ENCODE results near the gene TBC1D14.

TBC1D14 gene

DNA sequence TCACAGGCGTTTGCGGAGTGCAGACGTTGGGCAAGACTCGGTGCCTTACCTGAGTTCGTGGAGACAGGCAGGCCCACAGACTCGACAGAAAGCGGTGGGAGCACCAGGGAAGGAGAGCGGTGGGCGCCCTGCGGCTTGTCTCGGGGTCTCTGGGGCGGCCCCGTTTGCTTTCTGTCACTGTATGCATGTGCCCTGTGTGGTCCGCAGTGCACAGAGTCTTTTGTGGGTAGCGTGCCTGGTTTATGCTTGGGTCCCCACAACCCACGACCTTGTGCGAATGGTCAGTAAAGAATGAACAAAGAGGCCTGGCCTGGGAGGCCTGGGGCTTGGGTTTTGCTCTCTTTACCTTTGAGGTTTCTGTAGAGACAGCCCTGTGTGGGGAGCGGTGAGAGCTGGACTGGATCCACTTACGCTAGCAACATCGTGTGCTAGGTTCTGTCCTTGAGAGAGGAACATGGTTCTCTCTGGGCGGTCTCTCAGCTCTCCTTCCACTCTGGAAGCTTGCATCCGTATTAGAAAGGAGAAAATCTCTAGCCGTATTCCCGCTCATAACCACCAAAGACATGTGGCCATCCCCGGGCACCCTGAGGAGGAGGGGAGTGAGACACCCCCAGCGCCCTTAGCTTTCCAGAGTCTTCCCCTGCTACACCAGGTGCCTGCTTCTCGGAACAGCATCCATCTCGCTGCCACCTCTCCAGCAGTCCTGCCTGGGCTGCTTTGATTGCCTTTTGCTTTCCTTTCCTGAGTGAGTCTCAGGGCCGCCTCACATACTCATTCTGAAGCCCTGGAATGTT is 134.7 kb downstream of the TBC1D14 start:
- no peak for DNase-seq (ENCODE audit: low spot score)

DNA sequence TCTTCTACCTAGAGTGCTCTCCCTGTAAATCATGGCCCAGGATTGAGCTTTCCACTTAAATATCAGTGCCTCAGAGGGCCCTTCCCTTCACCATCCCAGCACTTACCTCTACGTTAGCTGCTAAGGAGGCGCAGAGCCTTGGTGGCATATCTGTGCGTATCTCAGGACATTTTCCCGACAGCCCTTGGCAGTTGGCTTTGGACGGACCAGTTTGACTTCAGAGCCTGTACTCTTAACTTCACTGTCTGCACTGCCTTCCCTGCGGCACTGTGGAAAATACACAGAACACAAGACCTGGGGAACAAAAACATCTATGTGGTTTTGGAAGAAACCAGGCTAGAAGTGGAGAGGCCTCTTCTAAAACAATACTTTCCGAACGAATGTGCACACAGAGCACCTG is 135.9 kb downstream of the TBC1D14 start:
- DNase-seq (ENCODE audit: low spot score), result no peak

DNA sequence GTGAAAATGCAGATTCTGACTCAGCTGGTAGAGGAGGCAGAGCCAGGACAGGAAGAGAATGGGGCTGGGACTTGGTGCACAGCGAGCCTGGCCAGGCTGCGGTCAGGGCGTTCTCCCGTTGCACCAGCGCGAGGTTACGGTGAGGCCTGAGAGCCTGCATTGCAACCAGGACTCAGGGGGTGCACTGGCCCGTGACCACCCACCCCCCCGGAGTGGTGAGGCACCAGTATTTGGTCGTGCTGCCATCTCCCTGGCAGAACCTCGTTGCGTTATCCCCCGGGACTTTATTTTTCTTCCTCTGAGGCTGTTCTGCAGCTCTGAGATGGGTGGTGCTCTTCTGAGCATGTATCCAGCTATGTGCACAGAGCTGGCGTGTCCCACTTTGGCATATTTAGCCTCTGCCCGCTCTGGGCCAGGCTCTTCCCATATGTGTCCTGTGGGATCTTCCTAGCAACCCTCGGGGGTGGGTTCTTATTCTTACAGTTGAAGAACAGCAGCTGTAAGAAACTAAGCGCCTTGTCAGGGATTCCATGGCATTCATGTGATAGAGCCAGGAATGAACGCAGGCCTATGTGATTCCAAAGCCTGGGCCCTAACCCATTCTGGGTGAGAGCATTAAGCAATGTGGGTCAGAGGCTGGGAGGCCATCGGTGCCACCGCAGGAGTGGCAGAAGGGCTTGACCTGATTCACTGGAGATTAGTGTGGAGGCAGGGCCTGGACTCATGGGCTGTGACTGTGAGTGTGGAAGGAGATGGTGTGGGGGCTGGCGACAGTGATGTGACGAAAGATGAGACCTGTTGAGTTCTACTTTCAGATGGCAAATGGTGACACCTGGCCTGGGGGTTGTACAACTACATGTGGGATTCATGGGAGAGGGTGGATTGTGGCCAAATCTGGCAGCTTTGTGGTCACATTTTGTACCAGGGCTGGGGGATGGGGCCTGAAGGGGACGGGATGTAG is 136.6 kb downstream of the TBC1D14 start:
- no peak for DNase-seq (ENCODE audit: low spot score)

DNA sequence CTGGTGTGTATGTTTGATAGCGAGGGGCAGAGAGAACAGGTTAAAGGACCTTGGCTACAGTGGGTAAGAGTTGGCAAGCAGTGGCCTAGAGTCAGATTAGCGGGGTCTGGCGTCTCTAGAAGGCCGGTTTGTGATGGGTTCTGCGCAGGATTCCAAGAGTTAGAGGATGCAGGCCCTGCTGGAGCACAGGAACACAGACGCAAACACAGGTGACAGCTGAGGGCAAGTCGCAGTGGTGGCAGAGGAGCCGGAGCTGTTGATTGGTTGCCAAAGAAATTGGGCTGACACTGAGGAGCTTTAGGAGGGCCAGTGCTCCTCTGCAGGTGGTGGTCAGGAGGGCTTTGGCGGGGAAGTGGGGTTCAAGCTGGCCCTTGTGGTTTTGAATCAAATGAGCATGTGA is 137.3 kb downstream of the TBC1D14 start:
- no peak for DNase-seq (ENCODE audit: low spot score)

DNA sequence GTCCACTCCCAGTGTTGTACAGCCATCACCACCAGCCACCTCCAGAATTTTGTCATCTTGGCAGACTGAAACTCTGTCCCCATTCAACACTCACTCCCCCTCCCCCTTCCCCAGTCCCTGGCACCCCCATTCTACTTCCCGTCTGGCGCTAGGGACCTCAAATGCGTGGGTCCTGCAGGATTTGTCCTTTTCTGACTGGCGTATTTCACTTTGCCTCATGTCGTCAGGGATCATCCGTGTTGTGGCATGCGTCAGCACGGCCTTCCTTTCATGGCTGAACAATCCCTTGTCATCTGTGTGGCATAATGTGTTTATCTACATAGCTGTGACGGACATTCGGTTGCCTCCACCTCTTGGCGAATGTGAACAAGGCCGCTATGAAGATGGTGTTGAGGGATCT is 139.0 kb downstream of the TBC1D14 start:
- no peak for DNase-seq (ENCODE audit: low spot score)

DNA sequence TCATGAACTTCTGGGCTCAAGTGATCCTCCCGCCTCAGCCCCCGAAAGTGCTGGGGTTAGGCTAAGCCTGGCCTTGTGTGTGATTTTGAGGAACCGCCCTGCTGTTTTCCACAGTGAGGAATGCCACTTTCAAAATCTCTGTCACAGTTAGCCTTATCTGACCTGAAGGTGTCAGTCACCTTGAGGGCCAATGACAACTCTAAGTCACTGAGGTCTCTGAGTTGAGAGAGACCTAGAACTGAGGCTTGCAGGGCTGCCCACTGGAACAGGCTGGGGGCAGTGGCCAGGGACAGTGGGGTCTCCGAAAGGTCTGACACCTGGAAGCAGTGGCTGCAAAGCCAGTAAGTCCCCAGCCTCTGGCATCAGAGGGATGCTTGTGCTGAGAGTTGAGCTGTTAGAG is 139.7 kb downstream of the TBC1D14 start:
- DNase-seq (ENCODE audit: low spot score), result no peak

DNA sequence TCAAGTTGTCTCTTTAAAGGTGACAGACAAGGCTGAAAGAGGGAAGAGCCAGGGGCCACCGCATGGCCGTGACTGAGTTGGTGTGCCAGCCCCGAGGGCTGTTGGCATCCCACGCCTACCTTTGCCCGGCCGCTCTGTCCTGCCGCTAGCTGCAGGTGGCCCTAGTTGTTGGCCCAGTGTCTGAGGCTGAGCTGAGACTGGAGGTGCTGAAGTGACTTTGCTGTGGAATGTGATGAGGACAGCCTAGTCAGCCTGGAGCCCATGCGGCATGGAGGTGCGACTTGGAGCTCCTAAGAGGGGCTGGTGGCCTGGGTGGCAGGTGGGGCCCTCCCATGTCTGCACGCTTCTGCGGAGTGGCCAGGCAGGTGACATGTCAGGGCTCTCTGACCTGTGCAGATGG is 140.1 kb downstream of the TBC1D14 start:
- DNase-seq (ENCODE audit: low spot score), result no peak

DNA sequence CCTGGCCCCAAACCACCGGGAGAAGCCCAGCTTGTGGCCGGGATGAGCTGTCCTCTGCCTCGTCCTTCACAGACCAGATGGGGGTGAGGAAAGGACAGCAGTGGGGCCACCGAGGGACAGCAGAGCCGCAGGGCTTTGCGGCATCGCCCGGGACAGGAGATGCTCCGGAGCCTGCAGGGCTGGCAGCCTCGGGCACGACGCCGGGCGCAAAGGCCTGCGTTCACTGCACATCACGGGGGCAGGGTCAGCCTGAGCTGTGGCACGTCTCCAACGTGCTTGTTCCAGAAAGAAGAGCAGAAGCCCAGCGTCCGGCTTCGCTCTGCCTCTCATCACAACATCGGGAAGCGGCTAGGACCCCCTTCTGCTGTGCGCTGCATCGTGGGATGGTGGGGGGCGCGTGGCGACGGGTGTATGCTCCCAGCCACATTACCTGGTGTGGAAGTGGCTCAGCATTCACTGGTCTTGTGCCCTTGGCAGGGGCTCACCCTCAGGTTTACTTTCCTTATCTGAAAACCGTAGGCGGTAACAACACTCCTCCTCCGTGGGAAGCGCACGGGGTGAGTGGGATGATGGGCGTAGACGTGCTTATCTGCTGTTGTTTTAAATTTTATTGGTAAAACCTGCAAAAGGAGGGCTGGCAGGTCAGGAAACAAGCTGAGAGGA is 141.0 kb downstream of the TBC1D14 start:
- no peak for DNase-seq (ENCODE audit: low spot score)

DNA sequence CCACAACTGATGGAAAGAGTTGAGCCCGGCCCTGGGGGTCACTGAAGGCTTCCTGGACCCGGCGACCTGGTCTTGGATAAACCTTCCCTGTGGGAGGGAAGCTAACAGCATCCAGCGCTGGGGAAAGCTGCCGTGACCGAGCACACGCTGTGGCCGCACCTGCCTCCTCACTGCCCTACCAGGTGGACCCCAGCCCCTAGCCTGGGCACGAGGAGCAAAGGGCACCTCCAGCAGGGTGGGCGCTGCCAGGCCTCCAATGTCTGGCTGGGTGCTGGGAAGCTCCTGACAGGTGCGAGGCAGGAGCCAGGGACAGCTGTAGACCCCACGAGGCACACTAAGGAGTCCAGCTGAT is 141.5 kb downstream of the TBC1D14 start:
- DNase-seq (ENCODE audit: low spot score), result no peak

DNA sequence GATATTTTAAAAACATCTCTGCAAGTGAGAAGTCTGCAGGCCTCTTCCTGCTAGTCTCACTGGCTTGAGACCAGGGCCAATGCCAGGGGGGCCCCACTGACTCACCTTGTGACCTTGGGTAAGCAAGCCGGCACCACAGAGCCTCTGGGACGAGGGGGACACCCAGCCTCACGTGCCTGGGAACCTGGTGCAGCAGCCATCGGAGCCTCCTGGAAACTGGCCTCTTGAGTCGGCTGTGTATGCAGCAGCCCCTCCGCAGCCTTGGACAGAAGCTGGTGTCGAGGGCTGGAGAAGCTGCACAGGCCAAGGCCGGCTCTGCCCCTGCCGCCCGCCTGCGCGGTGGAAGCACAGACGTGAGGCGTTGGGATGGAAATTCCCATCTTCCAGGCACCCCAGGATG is 142.3 kb downstream of the TBC1D14 start:
- DNase-seq (ENCODE audit: low spot score), result no peak

DNA sequence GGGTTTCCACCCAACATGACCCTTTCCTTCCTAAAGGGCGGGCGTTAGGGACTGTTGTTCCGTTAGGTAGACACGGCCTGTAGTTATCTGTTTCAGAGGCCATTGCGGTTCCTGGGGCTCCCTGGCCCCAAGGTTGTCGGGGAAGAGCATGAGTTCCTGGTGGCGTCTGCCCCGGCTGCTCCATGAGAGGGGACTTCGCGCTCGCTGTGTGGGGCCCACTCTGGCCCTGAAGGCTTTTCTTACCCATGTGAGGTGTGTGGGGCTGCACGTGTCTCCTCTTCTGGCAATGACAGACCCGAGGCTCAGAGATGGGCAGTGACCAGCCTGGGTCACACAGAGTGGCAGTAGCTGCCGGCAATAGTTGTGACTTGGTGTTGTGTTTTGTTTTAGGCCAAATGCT is 142.7 kb downstream of the TBC1D14 start:
- DNase-seq (ENCODE audit: low spot score), result no peak

DNA sequence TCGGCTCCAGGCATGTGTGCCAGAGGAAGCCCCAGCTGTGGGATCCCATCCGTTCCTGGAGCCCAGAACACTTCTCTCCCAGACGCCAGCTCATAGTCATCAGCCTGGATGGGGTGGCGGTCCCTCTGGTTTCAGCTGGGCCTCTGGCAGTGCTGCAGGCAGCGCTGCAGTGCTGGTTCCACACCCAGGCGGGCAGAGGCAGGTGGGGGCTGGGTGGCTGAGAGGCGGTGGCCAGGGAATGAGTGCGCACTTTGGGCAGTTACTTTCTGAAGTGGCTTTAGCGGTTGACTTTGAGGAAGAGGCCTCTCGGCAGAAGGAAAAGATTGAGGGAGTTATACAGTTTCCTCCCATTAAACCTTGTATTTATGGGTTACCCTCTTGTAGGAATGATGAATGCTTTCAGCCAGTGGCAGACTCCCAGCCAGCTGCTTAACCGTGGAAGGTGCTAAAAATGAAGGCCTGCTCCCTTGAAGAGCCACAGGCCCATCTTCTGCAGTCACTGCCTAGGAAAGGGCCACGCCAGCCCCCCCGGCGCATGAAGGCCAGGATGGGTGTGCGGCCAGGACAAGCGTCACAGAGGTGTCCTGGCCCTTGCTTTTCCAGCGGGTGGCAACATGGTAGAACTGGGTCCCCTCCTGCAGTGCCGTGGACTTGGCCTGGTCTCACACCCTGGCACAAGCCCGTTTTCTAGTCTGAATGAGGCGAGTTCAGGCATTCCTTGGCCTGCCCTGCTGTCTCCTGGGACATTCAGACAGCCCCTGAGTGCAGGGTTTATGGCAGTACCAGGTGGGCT is 143.5 kb downstream of the TBC1D14 start:
- no peak for DNase-seq (ENCODE audit: low spot score)

DNA sequence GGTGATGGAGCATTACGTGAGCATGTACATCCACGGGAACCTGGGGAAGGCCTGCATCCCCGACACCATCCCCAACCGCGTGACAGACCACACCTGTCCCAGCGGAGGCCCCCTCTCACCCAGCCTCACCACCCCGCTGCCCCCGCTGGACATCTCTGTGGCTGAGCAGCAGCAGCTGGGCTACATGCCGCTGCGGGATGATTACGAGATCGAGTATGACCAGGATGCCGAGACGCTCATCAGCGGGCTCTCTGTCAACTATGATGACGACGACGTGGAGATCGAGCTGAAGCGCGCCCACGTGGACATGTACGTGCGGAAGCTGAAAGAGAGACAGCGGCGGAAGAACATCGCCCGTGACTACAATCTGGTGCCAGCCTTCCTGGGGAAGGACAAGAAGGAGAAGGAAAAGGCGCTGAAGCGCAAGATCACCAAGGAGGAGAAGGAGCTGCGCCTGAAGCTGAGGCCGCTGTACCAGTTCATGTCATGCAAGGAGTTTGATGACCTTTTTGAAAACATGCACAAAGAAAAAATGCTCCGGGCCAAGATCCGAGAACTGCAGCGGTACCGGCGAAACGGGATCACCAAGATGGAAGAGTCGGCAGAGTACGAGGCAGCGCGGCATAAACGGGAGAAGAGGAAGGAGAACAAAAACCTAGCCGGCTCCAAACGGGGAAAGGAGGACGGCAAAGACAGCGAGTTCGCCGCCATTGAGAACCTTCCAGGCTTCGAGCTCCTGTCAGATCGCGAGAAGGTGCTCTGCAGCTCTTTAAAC is 144.7 kb downstream of the TBC1D14 start:
- DNase-seq (ENCODE audit: low spot score), result no peak

DNA sequence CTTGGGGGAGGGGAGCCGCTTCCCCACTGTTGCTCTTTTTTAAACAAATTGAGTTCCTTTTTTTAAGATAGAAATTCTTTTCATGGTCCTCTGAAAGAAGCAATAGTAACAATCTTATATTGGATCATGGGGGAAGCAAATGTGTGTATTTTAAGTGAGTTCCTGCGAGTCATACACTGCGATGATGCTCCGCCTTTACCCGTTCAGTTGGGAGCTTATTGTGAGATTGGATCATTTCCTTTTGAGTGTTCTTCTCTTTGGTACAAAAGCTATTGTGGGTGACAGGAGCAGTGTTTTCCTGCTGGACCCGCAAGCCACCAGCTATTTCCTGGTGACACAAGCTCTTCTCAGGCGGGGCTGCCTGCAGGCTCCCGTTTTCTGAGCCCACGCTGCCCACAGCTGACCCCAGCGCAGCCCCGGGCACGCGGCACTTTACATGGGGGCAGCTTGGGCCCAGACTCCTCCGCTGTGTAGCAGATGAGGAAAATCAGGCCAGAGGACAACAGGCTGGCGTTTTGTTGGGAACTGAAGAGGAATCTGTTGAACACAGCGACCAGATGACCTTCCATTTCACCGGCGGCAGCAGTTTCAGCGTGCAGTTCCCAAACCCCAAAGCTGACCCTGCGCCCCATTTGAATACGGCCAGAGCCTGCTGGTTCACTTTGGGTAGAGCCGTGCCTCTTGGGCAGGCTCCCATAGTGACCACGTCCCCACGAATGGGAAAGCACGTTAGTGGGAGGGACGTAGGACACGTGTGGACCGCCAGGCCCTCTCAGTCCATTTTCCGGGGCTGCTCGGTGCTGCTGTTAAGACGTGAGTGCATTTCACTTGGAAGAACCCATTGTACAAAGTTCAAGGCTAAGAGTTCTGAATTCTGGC is 145.7 kb downstream of the TBC1D14 start:
- DNase-seq (ENCODE audit: low spot score), result no peak

DNA sequence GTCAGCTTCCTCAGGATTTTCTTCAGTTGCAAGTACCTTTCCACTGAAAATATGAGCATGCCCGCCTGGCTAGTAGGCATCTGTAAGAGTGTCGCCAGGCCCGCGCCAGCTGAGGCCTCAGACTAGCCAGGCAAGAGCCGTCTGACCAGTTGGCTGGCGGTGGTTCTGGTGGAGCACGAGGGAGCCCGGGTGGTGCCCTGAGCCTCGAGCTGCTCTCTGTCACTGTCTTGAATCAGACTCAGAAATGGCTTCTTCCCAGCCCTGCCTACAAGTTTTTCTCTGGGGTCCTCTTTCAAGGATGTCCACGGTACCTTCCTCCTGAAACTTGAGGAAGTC is 146.3 kb downstream of the TBC1D14 start:
- DNase-seq (ENCODE audit: low spot score), result no peak

DNA sequence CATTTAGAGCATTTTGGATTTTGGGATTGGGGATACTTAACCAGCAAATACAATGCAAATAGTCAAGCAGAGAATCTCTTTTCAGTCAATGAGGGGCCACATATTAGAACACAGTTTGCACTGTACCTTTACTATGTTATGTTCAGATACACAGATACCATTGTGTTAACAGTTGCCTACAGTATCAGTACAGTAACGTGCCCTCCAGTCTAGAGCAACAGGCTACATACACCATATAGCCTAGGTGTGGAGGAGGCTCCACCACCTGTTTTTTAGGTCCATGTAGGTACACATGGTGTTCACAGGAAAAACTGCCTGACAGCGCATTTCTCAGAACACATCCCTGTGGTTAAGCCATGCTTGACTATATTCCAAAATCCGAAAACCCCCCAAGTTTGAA is 149.2 kb downstream of the TBC1D14 start:
- no peak for DNase-seq (ENCODE audit: low spot score)

DNA sequence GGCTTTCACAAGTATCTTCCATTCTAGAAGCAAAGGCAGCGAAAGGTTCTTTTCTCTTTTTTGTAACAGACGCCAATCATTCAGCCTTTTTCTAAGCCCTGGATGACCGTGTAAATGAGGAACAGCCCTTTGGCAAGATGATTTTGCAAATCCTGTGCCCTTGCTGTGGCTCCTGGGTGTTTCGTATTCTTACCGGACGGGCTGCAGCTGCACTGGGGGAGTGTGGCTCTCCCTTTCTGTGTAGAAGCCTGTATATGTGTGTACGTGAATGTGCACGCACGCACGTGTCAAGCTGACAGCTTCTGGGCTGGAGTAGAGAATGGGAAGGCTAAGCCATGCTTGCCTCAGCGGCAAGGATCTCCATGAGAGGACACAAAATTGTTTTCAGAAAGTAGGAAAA is 150.0 kb downstream of the TBC1D14 start:
- DNase-seq (ENCODE audit: low spot score), result no peak

DNA sequence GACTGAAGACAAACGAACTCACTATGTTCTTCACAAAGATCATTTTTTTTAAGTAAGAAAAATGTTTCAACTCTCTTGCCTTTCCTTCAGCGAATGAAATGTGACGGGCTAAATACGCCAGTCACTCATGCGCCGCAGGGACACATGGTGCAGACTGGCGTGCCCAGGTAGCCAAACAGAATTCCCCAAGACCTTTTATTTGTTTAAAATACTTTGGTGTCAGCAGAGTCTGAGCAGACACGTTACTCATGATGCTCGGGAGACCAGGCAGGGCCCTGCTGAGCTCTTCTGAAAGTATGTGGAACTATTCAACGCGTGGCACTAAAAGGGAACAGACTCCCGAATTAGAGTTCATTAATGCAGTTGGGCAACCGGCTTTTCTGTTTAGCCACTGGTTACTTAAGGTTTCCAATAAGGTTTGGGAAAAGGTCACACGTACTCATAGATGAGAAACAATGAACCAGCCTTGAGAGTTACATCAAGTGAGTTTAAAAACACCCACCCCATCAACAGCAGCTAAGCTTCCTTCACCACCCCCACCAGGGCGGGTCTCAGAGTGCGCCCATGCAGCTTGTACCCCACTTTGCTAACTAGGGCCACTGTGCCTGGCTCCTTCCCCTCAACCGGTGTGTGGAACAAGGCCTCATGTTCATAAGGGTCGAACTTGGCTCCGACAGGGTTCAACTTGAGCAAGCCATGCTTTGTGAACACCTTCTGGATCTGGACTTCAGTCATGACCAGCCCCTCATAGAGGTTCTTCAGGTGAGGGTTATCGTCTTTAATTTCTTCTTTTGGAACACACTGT is 150.9 kb downstream of the TBC1D14 start:
- no peak for DNase-seq (ENCODE audit: low spot score)

DNA sequence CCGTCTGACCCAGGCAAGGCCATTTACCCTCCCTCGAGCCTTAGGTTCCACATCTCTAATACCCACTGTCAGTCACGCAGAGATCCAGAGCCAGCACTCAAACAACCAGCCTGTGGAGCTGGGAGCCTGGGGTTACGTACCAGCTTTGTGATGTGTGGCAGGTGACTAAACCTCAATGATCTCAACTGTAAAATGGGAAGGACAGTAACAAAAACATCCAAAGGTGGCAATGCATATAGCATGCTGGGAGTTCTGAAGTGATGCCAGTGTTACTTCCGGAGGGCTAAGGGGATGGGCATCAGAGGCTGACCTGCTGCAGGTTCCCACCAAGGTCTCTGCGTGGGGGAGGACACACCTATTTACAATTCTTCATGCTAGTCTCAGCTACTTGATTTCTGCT is 152.2 kb downstream of the TBC1D14 start:
- no peak for DNase-seq (ENCODE audit: low spot score)
